Measurements from ENCODE around the gene TMA7B.

The TMA7B gene

DNA sequence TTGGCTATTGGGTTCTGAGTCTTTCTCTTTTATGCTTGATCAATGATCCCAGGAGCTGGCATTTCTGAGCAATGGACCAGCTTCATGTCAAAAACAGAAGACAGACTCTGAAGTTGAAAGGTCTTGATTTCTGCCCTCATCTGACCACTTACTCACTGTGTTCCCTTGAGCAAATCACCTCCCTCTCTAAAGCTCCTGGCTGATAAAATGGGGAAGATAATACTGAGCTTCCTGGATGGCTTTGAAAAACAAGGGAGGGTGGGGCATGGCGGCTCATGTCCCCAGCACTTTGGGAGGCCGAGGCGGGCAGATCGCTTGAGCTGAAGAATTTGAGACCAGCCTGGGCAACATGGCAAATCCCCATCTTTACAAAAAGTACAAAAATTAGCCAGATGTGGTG is 40.9 kb downstream of the TMA7B start:
- DNase-seq (ENCODE audit: low read depth), result no peak
- TF ChIP-seq, protein P1, sequence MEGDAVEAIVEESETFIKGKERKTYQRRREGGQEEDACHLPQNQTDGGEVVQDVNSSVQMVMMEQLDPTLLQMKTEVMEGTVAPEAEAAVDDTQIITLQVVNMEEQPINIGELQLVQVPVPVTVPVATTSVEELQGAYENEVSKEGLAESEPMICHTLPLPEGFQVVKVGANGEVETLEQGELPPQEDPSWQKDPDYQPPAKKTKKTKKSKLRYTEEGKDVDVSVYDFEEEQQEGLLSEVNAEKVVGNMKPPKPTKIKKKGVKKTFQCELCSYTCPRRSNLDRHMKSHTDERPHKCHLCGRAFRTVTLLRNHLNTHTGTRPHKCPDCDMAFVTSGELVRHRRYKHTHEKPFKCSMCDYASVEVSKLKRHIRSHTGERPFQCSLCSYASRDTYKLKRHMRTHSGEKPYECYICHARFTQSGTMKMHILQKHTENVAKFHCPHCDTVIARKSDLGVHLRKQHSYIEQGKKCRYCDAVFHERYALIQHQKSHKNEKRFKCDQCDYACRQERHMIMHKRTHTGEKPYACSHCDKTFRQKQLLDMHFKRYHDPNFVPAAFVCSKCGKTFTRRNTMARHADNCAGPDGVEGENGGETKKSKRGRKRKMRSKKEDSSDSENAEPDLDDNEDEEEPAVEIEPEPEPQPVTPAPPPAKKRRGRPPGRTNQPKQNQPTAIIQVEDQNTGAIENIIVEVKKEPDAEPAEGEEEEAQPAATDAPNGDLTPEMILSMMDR (conservative IDR thresholded peaks at IDR 0.05; ENCODE audit: low read depth, low read length), result no peak
- H3K4me3 ChIP-seq (ENCODE audit: low read length), result no peak overlapping the region

- no peak for DNase-seq (ENCODE audit: low read depth)
- TF ChIP-seq, protein P1 (conservative IDR thresholded peaks at IDR 0.05; ENCODE audit: low read depth, low read length), result no peak
- H3K4me3 ChIP-seq (ENCODE audit: low read length), result no peak overlapping the region
Observed at GRCh38 chr22:40001800-40002577, 41.8 kb downstream of the TMA7B start.

GRCh38 chr22:40002935-40003715 is 42.9 kb downstream of the TMA7B start:
- H3K4me3 ChIP-seq (ENCODE audit: low read length), result no peak overlapping the region
- no peak for DNase-seq (ENCODE audit: low read depth)
- TF ChIP-seq, protein P1 (conservative IDR thresholded peaks at IDR 0.05; ENCODE audit: low read depth, low read length), result no peak

DNA sequence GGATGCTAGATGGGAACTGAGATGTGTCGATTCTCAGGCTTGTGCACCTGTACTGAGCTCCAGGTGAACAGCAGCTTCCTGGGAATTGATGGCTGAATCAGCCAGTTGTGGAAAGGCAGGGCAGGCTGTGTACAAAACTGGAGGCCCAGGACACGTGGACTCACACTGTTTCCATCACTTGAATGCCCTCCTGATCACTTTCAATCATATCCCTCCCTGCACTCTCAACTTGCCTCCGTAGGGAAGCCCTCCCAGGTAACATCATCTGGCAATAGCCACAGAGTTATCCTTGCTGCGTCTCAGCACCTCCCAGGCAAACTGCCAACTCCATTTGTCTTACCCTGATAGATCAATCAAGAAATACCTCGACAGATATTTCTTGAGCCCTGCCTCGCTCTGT is 44.6 kb downstream of the TMA7B start:
- TF ChIP-seq, protein P1 (conservative IDR thresholded peaks at IDR 0.05; ENCODE audit: low read depth, low read length), result no peak
- H3K4me3 ChIP-seq (ENCODE audit: low read length), result no peak overlapping the region
- DNase-seq (ENCODE audit: low read depth), result no peak

- no peak for DNase-seq (ENCODE audit: low read depth)
- TF ChIP-seq, protein P1 (conservative IDR thresholded peaks at IDR 0.05; ENCODE audit: low read depth, low read length), result no peak
- no peak overlapping the region for H3K4me3 ChIP-seq (ENCODE audit: low read length)
Observed at GRCh38 chr22:40006641-40007040, 46.4 kb downstream of the TMA7B start.

DNA sequence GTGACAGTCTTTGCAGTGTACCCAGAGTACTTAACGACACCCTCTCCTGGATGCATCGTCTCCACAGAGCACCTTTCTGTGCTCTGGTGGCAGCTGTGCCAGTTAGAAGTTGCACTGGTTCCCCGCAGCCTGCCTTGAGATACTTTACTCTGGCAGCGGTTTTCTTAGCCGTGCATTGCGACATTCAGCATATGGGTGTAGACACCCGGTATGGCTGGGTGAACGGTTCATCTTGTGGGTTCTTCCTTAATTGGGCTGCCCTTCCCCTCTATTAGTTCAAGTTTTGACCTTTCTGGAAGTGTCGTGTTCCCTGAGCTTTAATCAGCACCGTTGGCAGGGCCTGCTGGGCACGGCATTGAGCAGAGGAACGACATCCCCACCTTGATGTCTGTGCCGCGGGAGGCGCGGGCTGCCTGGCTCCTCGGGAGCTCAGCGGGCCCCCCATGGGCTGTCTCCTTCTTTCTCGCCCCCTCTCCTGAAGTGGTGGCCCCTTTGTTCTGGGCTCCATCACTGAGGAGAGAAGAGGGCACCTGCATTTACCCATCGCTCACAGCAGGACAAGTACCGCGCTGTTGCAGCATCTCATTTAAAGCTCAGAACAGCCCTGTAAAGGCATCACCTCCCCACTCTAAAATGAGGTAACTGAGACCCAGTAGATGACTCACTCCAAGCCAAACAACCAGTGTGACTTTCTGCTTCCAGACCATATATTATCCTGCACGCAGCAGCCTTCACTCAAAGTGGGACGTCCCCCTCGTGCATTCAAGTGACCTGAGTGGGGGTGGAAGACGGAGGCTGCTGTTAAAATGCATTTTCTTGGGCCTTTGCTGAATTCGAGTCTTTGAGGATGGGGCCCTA is 47.9 kb downstream of the TMA7B start:
- TF ChIP-seq, protein P1 (conservative IDR thresholded peaks at IDR 0.05; ENCODE audit: low read depth, low read length), result no peak
- no peak overlapping the region for H3K4me3 ChIP-seq (ENCODE audit: low read length)
- no peak for DNase-seq (ENCODE audit: low read depth)

All from retinal pigment epithelial cell (primary cell).